HEK293 (cell line): ENCODE measurements around the gene TBC1D4.

Experiments
- CTCF ChIA-PET: fragments of 350-600 bp; formaldehyde crosslinking; extraction: SDS; loops from one replicate; lab custom pipeline; 2021; ENCODE audit warnings: antibody characterized with exemption; lab: Yijun Ruan, JAX
- POLR2A ChIA-PET: fragments of 300-600 bp; formaldehyde crosslinking; extraction: SDS; loops from one replicate; lab custom pipeline; 2020; ENCODE audit warnings: antibody characterized with exemption, inconsistent platforms; lab: Yijun Ruan, JAX
- H3K27ac ChIP-seq: fragments of 200-500 bp; sonication (Bioruptor generic); 2 replicates; pipeline ENCODE4 v1.5.1; 2014; ENCODE audit warnings: low read depth, low read length, control low read depth, inconsistent platforms; ENCODE audit errors: extremely low read depth
- H3K36me3 ChIP-seq, 2 experiments: fragments of 200-500 bp in 1 of 2; sonication (Bioruptor generic) in 1 of 2; 1 replicate in 1 of 2; 2 replicates in 1 of 2; pipeline ENCODE4 v1.5.1; 2014 to 2017; ENCODE audit warnings: inconsistent platforms in 2 of 2, low read length in 2 of 2; ENCODE audit not compliant: control insufficient read depth in 2 of 2, insufficient read depth in 1 of 2
- H3K4me1 ChIP-seq: fragments of 200-500 bp; sonication (Bioruptor generic); 2 replicates; pipeline ENCODE4 v1.5.1; 2014; ENCODE audit warnings: mild to moderate bottlenecking, low read length, inconsistent platforms; ENCODE audit not compliant: control insufficient read depth, insufficient read depth
- H3K4me3 ChIP-seq: 2 replicates; pipeline ENCODE4 v1.5.1; 2011; ENCODE audit warnings: low read depth, mild to moderate bottlenecking, control low read depth, low read length, moderate library complexity
- H3K9me3 ChIP-seq: fragments of 200-500 bp; sonication (Bioruptor generic); 2 replicates; pipeline ENCODE4 v1.5.1; 2014; ENCODE audit warnings: low read depth, low read length, inconsistent platforms; ENCODE audit not compliant: control insufficient read depth, insufficient read depth
- BCL11B ChIP-seq: fragments of 450-650 bp; formaldehyde crosslinking; IDR thresholded peaks from 2 replicates; pipeline ENCODE4 v1.5.1; 2016; ENCODE audit warnings: low read depth, missing biosample characterization, missing genetic modification characterization
- HOXA7 ChIP-seq: sonication (generic); formaldehyde crosslinking; IDR thresholded peaks from 2 replicates; pipeline ENCODE4 v1.8.1; 2022; ENCODE audit warnings: missing genetic modification reagents, borderline replicate concordance
- MZF1 ChIP-seq: fragments of 450-650 bp; formaldehyde crosslinking; IDR thresholded peaks from 2 replicates; pipeline ENCODE4 v1.5.1; 2017; ENCODE audit warnings: missing biosample characterization, missing genetic modification characterization, borderline replicate concordance
- PRDM10 ChIP-seq: fragments of 450-650 bp; formaldehyde crosslinking; IDR thresholded peaks from 2 replicates; pipeline ENCODE4 v1.5.1; 2016; ENCODE audit warnings: missing biosample characterization, missing genetic modification characterization
- TCF7L2 ChIP-seq: IDR thresholded peaks from 2 replicates; pipeline ENCODE4 v1.6.1; 2011; ENCODE audit warnings: low read depth, mild to moderate bottlenecking, inconsistent platforms, low read length, moderate library complexity, borderline replicate concordance
- TRIM28 ChIP-seq: IDR thresholded peaks from 2 replicates; pipeline ENCODE4 v1.6.1; 2011; ENCODE audit warnings: low read length, control low read depth, borderline replicate concordance
- ZBTB17 ChIP-seq: fragments of 450-650 bp; formaldehyde crosslinking; IDR thresholded peaks from 2 replicates; pipeline ENCODE4 v1.5.1; 2016; ENCODE audit warnings: missing biosample characterization, missing genetic modification characterization
- ZBTB44 ChIP-seq: fragments of 450-650 bp; IDR thresholded peaks from 2 replicates; pipeline ENCODE4 v1.5.1; 2018; ENCODE audit warnings: missing biosample characterization, mild to moderate bottlenecking, missing genetic modification characterization
- ZFP69B ChIP-seq: fragments of 450-650 bp; formaldehyde crosslinking; IDR thresholded peaks from 2 replicates; pipeline ENCODE4 v1.5.1; 2016; ENCODE audit warnings: missing biosample characterization, missing genetic modification characterization
- ZNF16 ChIP-seq: fragments of 450-650 bp; formaldehyde crosslinking; IDR thresholded peaks from 2 replicates; pipeline ENCODE4 v1.5.1; 2016; ENCODE audit warnings: low read depth, missing biosample characterization, missing genetic modification characterization
- ZNF366 ChIP-seq: fragments of 450-650 bp; formaldehyde crosslinking; conservative IDR thresholded peaks from 2 replicates; pipeline ENCODE4 v1.5.1; 2016; ENCODE audit warnings: missing biosample characterization, missing genetic modification characterization
- ZNF571 ChIP-seq: fragments of 450-650 bp; formaldehyde crosslinking; IDR thresholded peaks from 2 replicates; pipeline ENCODE4 v1.5.0; 2017; ENCODE audit warnings: missing biosample characterization, missing genetic modification characterization
- ZNF660 ChIP-seq: fragments of 450-650 bp; IDR thresholded peaks from 2 replicates; pipeline ENCODE4 v1.5.1; 2018; ENCODE audit warnings: missing biosample characterization, mild to moderate bottlenecking, missing genetic modification characterization
- ZNF670 ChIP-seq: fragments of 450-650 bp; formaldehyde crosslinking; IDR thresholded peaks from 2 replicates; pipeline ENCODE4 v1.5.1; 2016; ENCODE audit warnings: missing biosample characterization, missing genetic modification characterization, low read depth
- ZNF704 ChIP-seq: fragments of 450-650 bp; formaldehyde crosslinking; IDR thresholded peaks from 2 replicates; pipeline ENCODE4 v1.5.1; 2016; ENCODE audit warnings: missing biosample characterization, missing genetic modification characterization
- ZNF777 ChIP-seq: fragments of 450-650 bp; formaldehyde crosslinking; IDR thresholded peaks from 2 replicates; pipeline ENCODE4 v1.5.1; 2017; ENCODE audit warnings: missing biosample characterization, missing genetic modification characterization, borderline replicate concordance
- ZSCAN16 ChIP-seq: fragments of 450-650 bp; formaldehyde crosslinking; IDR thresholded peaks from 2 replicates; pipeline ENCODE4 v1.5.1; 2016; ENCODE audit warnings: missing biosample characterization, missing genetic modification characterization
- ZXDB ChIP-seq: fragments of 450-650 bp; formaldehyde crosslinking; IDR thresholded peaks from 2 replicates; pipeline ENCODE4 v1.5.1; 2016; ENCODE audit warnings: missing biosample characterization, missing genetic modification characterization

The TBC1D4 gene

GRCh38 chr13:75390229-75390628 is 91.7 kb downstream of the TBC1D4 start:
- no peaks in the 10 kb centered on the region for H3K36me3 ChIP-seq
- ChIA-PET CTCF (no interaction called here), POLR2A (no interaction called here)
- no peaks in the 10 kb centered on the region for H3K4me1 ChIP-seq
- H3K4me3 ChIP-seq: no peak overlapping the region
- H3K27ac ChIP-seq: no peak overlapping the region
- TF ChIP-seq ZXDB (tag by site-specific recombination) (no peak), ZBTB17 (tag by site-specific recombination) (no peak), ZNF777 (tag by site-specific recombination) (no peak), ZBTB44 (tag by site-specific recombination) (no peak)
- no peaks in the 10 kb centered on the region for H3K9me3 ChIP-seq

- Histone ChIP-seq H3K36me3 (no peaks in the 10 kb centered on the region), H3K4me1 (no peaks in the 10 kb centered on the region), H3K27ac (no peak overlapping the region), H3K9me3 (no peaks in the 10 kb centered on the region), H3K4me3 (no peak overlapping the region)
- ChIA-PET CTCF (interaction anchor here (3.0 kb wide), 1 partner anchor 13 kb away, joined by 9 read pairs; no protein-coding TSS in a partner anchor), POLR2A (no interaction called here)
- TF ChIP-seq ZNF571 (tag by site-specific recombination) (no peak), ZSCAN16 (no peak), TCF7L2 (peak; percentile 82), ZFP69B (tag by site-specific recombination) (no peak), ZNF366 (tag by site-specific recombination) (no peak), ZBTB17 (tag by site-specific recombination) (no peak), BCL11B (tag by site-specific recombination) (no peak), TRIM28 (0 out of 2 replicates have a peak, but pooled peaks have one; percentile 17), MZF1 (tag by site-specific recombination) (no peak), HOXA7 (CRISPR knock-in tag) (no peak), ZNF660 (tag by site-specific recombination) (no peak), ZNF704 (tag by site-specific recombination) (no peak)
Measured at GRCh38 chr13:75385708-75386083, 96.3 kb downstream of the TBC1D4 start.

GRCh38 chr13:75384879-75385707 is 96.9 kb downstream of the TBC1D4 start:
- H3K4me1 ChIP-seq: no peaks in the 10 kb centered on the region
- CTCF ChIA-PET: interaction anchor here (3.0 kb wide), 1 partner anchor 12 kb away, joined by 9 read pairs; no protein-coding TSS in a partner anchor
- H3K36me3 ChIP-seq: no peaks in the 10 kb centered on the region
- POLR2A ChIA-PET: no interaction called here
- no peaks in the 10 kb centered on the region for H3K9me3 ChIP-seq
- TF ChIP-seq ZNF670 (tag by site-specific recombination): no peak
- TF ChIP-seq PRDM10 (tag by site-specific recombination): 0 out of 2 replicates have a peak, but pooled peaks have one; percentile 17
- no peak for TF ChIP-seq ZNF16 (tag by site-specific recombination)
- peak; percentile 48; the same call in 1 of the 2 replicates for TF ChIP-seq TRIM28
- peak; percentile 83 for TF ChIP-seq ZBTB17 (tag by site-specific recombination)
- H3K27ac ChIP-seq: no peak overlapping the region
- no peak overlapping the region for H3K4me3 ChIP-seq
